GM19438 (cell line): ENCODE data around the gene PTRH1.
"Not testable (repeated sequence)": the region's sequence is repeated elsewhere in the genome, so short reads cannot be mapped to it uniquely, and the experiment has no call there.

Source experiments
- ATAC-seq: cut with Tn5 transposase; IDR thresholded peaks from one replicate; pipeline ENCODE4 v1.9.1; 2021; ENCODE audit warnings: low read depth; ENCODE audit not compliant: unreplicated experiment

Gene PTRH1, protein sequence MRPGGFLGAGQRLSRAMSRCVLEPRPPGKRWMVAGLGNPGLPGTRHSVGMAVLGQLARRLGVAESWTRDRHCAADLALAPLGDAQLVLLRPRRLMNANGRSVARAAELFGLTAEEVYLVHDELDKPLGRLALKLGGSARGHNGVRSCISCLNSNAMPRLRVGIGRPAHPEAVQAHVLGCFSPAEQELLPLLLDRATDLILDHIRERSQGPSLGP

DNA sequence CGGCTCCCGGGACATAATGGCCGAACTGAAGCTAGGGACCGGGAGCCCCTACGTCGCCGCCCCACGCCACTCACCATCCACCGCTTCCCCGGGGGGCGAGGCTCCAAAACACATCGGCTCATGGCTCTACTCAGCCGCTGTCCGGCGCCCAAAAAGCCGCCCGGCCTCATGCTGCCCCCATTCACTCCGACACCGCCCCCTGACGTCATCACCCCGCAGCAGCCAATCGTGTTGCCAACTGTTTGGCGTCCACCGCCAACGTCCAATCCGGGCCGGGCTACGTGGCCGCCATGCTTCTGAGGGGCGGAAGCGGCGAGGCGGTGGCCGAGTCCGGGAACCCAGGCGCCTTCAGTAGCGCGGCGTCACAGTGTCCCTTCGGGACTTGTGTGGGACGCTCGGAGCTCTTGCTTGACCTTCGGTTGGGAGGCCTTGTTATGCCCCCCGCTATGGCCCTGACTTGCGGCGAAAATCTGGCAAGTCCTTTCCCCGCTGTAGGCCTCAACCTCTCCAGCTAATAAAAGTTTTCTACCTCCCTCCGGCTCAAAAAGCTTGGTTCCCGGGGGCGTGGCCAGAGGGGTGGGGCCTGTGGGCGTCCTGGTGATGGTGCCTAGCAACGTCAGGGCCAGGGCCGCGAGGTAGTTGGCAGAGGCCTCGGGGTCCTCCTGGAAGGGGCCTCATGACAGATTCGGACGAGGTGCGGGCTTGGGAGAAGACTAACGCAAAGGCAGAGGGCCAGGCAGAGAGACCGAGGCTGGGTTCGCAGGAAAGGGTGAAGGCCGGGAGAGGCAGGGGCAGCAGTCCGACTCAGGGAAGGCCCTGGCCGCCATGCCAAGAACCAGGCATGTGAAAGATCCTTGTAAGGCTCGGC is at the start of gene PTRH1, which contains the start of gene TTC16:
PTRH1 (minus strand) TSS at position 194 of the 868 bp plus-strand sequence; CDS start at position 170, 24 bp downstream.
TTC16 (plus strand) TSS at position 610 of the 868 bp plus-strand sequence; CDS start at position 677, 67 bp downstream.
- peak; percentile 95 for ATAC-seq

DNA sequence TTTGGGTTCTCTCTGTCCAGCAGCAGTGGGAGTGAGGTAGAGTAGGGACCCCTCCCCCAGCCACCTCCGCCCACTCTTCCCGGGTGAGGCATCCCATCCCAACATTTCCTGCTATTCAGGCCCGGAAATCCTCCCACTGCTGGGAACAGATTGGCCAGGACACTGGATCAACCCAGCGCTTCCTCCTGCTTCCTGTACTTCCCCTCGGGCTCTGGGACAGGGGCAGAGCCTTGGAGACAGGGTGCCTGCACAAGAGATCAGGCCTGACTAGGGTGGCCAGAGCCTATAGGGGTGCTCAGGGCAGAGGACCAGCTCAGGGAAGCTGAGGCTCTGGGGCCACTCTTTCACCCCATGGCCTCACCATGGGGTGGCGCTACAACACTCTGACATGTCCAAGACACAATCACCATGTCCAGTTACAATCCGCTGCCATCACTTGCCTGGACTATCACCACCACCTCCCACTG is 48.5 kb upstream of the PTRH1 start:
- no peak for ATAC-seq

DNA sequence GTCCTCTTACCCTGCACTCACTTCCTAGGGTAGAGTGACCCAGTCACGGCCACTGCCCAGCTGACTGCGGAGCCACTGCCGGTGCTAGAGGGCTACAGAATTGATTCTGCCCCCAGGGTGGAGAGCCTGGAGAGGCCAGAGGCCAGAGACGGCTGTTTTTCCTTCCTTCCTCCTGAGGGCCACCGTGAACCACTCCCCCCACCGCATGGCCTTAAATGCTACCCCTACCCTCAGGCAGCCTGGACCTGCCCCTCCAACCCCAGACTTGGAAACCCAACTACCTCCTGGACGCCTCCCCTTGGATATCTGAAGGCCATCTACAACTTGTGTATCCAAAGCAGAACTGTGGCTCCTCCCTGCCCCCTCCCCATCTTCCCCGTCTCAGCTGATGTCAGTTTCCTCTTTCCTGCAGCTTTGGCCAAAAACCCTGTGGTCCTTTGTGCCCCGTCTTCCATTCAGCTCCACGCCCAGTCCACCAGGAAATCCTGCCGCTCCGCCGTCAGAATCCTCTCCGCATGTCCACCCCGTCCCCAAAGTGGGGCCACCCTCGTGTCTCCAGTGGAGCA is 46.7 kb upstream of the PTRH1 start:
- no peak for ATAC-seq

DNA sequence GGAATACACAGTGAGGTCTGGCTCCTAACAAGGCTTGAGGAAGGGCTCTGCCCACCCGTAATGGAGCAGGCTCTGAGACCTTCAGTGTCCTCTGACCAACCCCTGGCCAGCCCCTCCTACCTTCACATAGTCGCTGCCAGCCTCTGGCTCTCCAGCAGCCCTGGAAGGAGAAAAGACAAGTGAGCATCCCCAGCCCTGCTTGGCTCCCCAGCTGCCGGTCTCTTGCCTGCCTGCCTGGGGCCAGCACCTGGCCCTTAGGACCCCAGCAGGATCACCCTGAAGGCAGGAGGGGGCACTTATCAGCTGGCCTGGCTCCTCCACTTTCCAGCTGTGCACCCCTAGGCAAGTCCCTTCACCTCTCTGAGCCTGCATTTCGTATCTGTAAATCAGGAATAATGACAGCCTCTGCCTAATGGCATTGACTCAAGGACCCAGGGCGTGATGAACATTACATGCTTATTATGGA is 46.1 kb upstream of the PTRH1 start:
- no peak for ATAC-seq

DNA sequence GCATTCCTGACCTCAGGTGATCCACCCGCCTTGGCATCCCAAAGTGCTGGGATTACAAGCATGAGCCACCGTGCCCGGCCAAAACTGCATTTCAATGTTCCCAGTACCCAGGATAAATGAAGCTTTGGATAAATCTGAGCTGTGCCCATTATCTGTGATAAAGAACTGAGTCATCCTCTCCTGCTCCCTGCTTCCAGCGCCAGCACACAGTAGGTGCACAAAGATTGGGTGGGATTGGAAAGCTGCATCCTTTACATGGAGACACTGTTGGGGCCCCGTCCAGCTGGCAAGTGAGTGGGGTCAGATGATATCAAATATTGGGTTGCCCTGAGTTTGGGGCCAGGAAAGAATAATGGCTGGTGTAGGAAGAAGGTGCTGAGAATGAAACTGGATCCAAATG is 45.6 kb upstream of the PTRH1 start:
- no peak for ATAC-seq

DNA sequence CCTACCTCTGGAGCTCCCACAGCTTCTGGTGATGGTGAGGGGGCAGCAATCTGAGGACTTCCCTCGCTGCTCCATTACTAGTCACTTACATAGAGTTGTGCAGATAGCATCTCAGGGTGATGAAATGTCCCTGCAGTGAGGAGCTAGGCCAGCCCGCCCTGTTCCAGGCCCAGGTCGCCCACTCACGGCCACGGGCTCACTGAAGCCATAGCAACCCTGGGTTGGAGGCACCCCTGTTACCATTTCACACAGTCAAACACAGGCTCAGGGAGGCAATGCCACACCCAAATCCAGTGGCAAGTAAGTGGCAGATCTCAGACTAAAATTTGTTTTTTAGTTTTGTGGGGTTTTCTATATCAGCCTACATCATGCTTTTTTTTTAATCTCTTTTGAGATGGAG is 43.4 kb upstream of the PTRH1 start:
- ATAC-seq, result no peak

DNA sequence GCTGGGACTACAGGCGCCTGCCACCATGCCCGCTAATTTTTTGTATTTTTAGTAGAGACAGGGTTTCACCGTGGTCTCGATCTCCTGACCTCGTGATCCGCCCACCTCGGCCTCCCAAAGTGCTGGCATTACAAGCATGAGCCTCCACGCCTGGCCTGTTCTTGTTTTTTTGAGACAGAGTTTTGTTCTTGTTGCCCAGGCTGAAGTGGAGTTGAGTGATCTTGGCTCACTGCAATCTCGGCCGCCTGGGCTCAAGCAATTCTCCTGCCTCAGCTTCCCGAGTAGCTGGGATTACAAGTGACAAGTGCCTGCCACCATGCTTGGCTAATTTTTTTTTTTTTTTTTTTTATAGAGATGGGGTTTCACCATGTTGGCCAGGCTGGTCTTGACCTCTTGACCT is 41.3 kb upstream of the PTRH1 start:
- not testable (repeated sequence) for ATAC-seq

DNA sequence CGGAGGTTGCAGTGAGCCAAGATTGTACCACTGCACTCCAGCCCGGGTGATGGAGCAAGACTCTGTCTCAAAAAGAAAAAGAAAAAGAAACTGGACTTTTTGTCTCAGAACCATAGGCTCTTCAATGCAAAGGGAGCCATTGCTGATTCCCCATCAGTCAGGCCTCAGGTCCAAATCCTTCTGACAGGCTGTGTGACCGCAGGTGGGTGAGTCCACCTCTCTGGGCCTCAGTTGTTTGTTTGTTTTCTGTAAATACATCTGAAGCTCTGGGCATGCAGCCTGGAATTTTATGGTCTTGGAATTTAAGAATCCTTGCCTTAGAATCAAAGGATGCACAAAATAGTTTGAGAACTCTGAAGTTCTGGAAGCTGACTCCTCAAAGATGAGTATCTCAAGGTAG is 40.8 kb upstream of the PTRH1 start:
- no peak for ATAC-seq

DNA sequence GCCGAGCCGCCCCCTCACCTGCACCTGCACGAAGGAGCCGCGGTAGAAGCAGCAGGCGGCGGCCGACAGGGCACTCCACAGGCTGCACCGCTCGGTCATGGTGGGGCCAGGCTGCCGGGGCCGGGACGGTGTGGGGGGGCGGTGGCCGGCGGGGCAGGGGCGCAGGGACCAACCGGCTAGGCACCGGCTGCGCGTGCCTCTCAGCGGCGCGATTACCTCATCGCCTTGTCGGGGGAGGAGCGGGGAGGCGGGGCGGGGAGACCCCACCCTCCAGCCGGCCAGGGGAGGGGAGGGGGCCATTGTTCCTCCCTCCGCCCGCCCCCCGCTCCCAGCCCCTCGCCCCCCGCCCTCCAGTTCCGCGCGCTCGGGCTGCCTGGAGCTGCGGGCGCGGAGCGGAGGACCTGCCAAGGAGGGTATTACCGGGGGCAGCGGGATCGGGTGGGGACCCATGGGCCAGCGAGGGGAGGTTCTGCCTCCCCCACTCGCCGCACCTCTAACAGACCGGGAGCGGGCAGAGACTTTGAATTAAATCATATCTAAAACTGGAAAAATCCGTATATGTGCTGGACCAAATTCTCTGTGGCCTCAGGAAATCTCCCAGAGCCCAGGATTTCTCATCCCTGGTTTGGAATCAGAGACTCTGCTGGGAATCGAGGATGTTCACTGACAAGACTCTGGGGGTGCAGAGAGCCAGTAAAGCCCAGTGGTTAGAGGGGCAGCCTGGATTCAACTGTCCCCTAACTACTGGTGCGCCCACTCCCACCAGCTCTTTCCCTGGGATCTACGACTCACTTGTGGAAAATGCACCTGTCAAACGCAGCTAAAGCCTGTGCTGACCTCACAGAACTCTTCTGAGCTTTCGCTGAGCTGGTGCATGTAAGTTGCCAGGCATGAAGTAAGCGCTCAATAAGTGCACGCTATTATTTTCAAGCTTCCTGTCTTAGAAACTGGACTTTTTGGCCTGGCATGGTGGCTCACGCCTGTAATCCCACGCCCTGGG is 39.9 kb upstream of the PTRH1 start:
- ATAC-seq, result no peak

DNA sequence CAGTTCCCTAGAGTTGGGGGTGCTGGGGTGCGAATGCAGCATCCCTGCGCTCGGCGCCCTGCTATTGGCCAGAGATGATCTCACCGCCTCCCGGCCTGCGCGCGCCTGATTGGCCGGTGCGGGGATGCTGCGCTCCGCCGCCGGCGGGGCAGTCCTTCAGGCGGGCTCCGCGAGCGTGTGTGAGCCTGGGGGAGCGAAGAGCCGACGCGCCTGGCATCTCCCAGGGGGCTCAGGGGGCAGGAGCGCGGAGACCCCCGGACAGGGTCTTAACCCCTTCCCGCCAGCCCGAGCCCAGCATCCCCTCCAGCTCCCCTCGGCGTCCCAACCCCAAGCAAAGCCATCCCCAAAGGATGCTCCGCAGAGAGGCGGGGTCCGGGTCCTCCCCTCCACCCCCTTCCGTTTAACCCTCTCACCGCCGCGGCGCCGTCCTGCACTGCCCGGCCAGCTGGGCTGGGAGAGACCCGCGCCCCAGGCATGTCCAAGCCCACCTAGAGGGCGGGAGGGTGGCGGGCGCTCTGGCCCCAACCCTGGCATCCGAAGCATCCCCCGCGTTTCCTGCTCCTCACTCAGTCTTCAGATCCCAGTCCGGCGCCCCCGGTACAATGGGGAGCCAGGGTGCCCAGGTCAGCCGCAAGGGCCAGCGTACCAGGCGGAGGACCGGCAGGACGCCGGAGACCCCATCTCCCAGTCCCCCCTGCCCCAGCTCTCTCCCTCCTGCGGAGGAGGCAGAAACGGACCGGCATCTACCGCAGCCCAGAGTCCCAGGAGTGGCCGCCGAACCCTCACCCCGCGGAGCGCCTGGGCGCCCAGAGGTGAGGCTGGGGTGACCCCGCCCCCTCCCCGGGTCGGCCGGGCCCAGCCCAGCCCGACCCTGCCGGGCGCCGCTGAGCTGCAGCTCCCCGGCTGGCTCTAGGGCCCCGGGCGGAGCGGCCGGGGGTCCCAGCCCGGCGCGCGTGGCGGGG is 38.9 kb upstream of the PTRH1 start:
- no peak for ATAC-seq

DNA sequence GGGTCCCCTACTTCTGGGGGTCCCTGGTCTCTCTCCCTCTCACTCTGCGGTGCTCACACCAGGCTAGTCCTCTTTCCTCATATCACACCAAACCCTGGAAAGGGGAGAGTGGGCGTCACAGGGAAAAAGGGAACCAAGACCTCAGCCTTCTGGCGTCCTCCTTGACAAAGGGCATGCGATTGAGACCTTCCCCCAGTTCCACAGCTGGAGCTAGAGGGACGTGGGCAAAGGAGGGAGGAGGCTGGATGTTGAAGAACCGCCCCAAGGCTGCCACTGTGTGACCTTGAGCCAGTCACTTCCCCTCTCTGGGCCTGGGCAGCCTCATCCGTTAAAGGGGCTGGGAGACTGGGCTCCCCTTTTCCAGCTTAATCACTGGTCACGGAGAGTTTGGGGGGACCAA is 38.2 kb upstream of the PTRH1 start:
- ATAC-seq, result no peak

DNA sequence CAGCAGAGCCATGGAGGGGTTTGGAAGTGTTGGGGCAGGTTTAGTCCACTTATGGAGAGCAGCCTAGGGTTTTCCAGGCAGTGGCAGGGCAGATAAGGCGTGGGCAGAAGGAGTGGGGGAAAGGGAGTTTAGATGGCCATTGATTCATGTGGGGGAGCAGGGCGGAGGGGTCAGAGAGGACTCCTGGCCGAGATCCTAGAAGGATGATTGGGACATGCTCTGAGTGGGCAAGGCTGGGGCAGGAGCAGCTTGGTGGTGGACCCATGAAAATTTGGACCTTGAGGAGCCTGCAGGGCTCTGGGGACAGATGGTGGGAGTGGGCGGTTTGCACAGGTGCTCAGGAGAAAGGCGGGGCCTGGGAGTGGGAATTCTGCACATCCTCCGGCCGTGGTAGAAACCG is 37.7 kb upstream of the PTRH1 start:
- no peak for ATAC-seq

DNA sequence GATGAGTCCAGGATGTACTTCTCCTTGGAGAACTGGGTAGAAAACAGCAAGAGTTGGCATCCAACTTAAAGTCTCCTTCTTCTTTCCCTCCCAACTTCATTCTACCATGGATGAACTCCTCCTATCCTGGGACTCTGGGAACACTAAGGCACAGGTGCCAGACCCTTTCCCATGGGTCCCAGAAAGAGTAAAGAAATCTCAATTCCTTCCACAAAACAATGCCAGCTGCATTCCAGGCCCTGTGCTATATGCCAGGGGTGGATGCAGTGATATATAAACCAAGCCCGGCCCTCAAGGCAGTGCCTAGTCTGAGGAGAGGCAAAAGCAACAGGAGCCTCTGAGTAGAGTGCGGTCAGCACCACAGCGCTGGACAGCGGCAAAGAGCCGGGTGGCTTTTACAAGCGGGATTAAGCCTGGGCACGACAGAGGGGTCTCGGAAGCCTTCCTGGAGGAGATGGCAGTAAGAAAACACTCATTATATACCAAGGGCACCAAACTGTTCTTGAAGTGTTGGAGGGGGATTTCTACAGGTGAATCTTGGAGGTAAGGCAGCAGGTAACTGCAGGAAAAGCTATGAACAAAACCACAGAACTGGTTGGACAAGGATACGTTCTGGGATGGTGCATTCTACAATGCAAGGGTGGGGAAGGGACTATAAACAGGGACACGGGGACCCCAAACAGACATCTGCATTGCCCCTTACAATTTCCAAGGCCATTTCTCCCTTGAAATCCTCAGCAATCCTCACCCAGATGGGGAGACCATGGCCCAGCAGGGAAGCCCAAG is 36.0 kb upstream of the PTRH1 start:
- no peak for ATAC-seq

DNA sequence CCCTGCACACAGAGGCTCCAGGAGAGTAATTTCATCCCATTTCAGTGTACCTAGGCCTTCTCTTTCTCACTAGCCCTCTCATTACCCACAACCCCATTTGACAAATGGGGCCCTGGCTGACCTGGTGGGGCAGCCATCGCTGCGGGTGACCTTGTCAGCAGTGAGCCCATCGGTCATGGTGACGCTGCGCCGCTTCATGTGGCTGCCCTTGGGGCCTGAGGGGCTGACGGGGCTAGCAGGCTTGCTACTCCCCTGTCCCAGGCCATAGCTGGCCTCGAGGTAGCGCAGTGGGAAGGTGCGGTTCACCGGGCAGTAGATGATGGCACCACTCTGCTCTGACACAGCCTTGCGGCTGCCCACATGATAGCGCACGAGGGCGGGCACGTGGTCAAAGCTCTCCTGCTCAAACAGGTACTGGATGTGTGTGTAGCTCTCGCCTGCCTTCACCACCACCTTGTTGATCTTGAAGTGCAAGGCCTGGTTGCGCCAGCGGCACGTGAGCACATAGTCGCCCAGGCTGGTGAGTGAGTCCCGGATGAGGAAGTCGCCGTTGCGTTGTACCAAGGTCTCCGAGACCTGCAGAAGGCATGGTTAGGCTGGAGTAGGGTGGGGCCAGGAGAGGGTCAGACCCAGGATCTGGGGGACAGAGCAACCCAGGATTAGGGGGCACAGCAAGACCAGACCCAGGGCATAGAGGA is 33.8 kb upstream of the PTRH1 start:
- ATAC-seq, result no peak

DNA sequence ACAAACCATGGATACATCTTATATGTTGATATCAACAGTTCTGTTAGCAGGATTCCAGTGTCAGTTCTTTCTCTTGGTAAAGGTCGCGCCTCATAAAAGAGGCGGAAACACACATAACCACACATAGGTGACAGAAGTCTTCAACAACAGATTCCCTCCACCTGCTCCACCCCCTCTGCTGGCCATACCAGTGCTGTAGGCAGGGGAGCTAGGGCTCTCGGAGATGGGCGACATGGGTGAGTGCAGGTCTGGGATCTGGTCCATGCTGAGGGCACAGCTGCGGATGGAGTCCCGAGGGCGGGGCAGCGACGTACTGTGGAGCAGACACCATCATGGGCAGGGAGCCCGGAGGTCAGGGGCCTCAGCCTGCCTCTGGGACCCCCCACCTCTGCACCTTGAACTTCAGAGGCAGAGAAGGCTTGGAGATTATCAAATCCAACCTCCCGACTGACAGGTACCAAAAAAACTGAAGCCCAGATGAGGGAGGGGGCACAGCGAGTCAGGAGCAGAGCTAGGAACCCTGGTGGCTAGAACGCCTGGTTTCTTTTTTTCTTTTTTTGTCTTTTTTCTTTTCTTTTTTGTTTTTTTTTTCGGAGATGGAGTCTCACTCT is 31.6 kb upstream of the PTRH1 start:
- no peak for ATAC-seq

DNA sequence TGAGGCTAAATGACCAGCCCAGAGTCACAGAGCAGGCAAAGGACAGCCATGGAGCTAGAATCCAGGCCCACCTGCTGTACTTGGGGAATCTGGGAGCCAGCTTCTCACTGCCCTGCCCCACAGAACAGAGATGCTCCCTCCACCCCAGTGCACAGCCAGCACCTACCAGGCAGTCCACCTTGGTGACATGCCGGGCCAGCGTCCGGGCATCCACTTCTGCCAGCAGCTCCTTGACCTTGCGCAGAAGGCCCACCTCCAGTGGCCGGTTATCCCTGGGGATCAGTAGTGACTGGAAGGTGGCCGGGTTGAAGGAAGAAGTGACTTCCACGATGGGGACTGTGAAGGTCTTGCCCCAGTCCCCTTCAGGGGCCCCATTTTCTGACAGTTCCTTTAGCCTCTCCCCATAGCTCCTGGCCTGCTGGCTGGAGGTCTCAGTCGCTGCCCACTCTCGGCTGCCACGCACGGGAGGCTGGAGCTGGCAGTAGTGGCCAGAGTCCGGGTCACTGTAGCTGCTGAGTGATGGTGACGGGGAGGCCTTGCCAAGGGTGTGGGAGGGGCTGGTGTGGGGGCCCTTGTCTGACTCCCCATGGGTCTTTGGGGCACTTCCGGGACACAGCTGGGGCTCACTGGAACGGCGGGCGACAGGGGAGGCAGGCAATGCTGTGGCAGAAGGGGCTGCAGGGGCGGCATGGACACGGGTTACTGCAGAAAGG is 29.1 kb upstream of the PTRH1 start:
- ATAC-seq, result no peak
